Neural progenitor cell (in vitro differentiated cells): ENCODE results near the gene ZCCHC9.

Experiments
- EZH2 ChIP-seq: fragments of 200-600 bp; sonication (generic); IDR thresholded peaks from 2 replicates; pipeline ENCODE4 v1.6.1; 2017; ENCODE audit warnings: antibody characterized with exemption, mild to moderate bottlenecking, moderate library complexity
- TF ChIP-seq, protein P1 (sequence below): fragments of 200-600 bp; sonication (generic); IDR thresholded peaks from 2 replicates; pipeline ENCODE4 v1.5.1; 2017; ENCODE audit warnings: antibody characterized with exemption, mild to moderate bottlenecking

DNA sequence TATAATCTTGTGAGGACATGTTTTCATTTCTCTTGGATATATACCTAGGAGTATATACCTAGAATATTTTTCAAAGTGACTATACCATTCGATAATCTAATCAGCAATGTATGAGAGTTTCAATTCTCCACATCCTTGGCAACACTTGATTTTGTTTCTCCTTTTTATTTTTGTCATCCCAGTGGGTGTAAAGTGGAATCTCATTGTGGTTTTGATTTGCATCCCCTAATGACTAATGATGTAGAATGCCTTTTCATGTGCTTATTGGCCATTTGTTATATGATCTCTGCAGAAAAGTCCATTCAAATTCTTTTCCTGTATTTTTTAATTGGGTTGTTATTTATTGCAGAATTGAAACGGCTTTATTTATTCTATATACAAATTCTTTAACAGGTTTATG lies 15.2 kb downstream of the ZCCHC9 start:
- TF ChIP-seq, protein P1, sequence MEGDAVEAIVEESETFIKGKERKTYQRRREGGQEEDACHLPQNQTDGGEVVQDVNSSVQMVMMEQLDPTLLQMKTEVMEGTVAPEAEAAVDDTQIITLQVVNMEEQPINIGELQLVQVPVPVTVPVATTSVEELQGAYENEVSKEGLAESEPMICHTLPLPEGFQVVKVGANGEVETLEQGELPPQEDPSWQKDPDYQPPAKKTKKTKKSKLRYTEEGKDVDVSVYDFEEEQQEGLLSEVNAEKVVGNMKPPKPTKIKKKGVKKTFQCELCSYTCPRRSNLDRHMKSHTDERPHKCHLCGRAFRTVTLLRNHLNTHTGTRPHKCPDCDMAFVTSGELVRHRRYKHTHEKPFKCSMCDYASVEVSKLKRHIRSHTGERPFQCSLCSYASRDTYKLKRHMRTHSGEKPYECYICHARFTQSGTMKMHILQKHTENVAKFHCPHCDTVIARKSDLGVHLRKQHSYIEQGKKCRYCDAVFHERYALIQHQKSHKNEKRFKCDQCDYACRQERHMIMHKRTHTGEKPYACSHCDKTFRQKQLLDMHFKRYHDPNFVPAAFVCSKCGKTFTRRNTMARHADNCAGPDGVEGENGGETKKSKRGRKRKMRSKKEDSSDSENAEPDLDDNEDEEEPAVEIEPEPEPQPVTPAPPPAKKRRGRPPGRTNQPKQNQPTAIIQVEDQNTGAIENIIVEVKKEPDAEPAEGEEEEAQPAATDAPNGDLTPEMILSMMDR, result no peak
- TF ChIP-seq EZH2, result no peak
